Thoracic aorta (tissue), 2 donors: Measurements from ENCODE around the gene VTN. TPM values are rescaled to one million over a fixed set of nuclear protein-coding genes. Genes with fewer than 3 reads are reported as not detected.

ENCODE experiments used
- ATAC-seq: fragments of 150-250 bp; one replicate; pipeline ENCODE4 v1.8.0; 2017; ENCODE audit warnings: low read depth; ENCODE audit not compliant: insufficient number of reproducible peaks, low FRiP score
- DNase-seq: peaks from one replicate; pipeline ENCODE4 v3.0.0-alpha.2; 2020; ENCODE audit warnings: low spot score
- H3K27ac ChIP-seq, 2 donors: fragments of 200-600 bp; sonication (generic); 1 replicate in 1 of 2; 2 replicates in 1 of 2; pipeline ENCODE4 v1.5.1; 2016; ENCODE audit warnings: mild to moderate bottlenecking in 2 of 2, moderate library complexity in 2 of 2
- H3K27me3 ChIP-seq: fragments of 200-600 bp; sonication (generic); replicated peaks from 2 replicates; pipeline ENCODE4 v1.6.0; 2016; ENCODE audit warnings: mild to moderate bottlenecking; ENCODE audit not compliant: insufficient read depth
- H3K36me3 ChIP-seq: fragments of 200-600 bp; sonication (generic); one replicate; pipeline ENCODE4 v1.5.1; 2016
- H3K4me1 ChIP-seq, 2 donors: fragments of 200-600 bp; sonication (generic); 1 replicate in 1 of 2; 2 replicates in 1 of 2; pipeline versions ENCODE4 v1.5.1 to v1.6.0; 2016; ENCODE audit warnings: low read depth in 2 of 2, mild to moderate bottlenecking in 1 of 2; ENCODE audit not compliant: control insufficient read depth in 1 of 2
- H3K4me3 ChIP-seq: fragments of 200-600 bp; sonication (generic); 2 replicates; pipeline ENCODE4 v1.5.1; 2016; ENCODE audit warnings: mild to moderate bottlenecking
- H3K9me3 ChIP-seq: fragments of 200-600 bp; sonication (generic); 2 replicates; pipeline ENCODE4 v1.5.1; 2016
- CTCF ChIP-seq: fragments of 200-600 bp; sonication (generic); IDR thresholded peaks from one replicate; pipeline ENCODE4 v1.5.1; 2019; ENCODE audit warnings: antibody characterized with exemption
- total RNA-seq, 2 donors: library from RNA; depleted of rRNA; stranded (reverse); fragments of >200 nt; gene quantifications; one replicate each; pipeline versions ENCODE4 v1.1.0 to v1.2.3, GENCODE V29; 2016

VTN gene
- total RNA-seq, 2 donors from 2014 or later = 1.1 to 3.1 TPM

DNA sequence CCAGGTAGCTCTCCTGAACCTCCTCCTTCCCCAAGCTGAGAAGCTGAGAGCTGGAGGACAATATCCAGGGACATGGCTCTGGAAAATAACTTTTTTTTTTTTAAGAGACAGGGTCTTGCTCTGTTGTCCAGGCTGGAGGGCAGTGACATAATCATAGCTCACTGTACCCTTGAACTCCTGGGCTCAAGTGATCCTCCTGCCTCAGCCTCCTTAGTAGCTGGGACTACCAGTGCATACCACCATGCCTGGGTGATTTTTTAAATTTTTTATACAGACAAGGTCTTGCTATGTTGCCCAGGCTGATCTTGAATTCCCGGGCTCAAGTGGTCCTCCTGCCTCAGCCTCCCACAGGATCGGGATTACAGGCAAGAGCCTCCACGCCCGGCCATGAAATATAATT, 29.7 kb upstream of the VTN start:
- Histone ChIP-seq H3K36me3 (peaks cover 19% of the 10 kb centered on the region), H3K27me3 (no peaks in the 10 kb centered on the region), H3K27ac (no peak overlapping the region), H3K4me1 (peaks cover 3 to 11% of the 10 kb centered on the region in 2 donors), H3K9me3 (no peaks in the 10 kb centered on the region), H3K4me3 (no peak overlapping the region)
- ATAC-seq = no peak
- TF ChIP-seq CTCF = no peak
- no peak for DNase-seq

DNA sequence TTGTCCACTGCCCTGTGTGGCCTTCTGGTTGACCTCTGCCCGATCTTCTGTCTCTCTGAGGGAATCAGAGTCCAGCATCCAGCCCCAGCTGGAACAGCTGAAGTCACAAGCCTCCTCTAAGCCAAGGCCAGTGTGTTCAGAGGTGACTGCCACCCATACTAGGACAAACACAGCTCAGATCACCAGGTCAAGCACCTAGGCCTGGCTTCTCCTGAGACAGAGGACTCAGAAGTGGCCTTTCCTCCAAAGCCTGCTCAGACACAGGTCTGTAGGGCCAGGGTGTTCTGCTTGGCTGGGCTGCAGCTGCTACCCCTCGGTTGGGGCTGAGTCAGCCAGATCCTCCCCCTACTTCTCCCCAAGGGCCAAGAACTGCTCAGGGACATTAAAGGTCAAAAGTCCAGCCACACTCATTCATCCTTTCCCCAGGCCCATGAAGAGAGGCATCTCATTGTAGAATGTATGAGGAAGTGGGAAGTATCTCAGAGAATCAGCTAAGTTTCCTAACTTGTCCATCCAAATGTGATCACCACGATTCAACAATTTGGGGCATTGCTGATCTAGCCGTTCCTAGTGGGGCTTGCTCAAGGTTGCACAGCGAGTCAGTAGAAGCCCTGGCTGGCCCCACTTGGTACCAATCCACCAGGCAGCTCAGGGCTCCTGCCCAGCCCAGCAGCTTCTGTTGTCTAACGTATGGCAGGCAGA, 28.3 kb upstream of the VTN start:
- no peak for DNase-seq
- no peak for ATAC-seq
- no peak overlapping the region for H3K27ac ChIP-seq
- H3K27me3 ChIP-seq = no peaks in the 10 kb centered on the region
- H3K9me3 ChIP-seq = no peaks in the 10 kb centered on the region
- TF ChIP-seq CTCF = no peak
- H3K4me1 ChIP-seq = no peaks in the 10 kb centered on the region
- peaks cover 26% of the 10 kb centered on the region for H3K36me3 ChIP-seq
- no peak overlapping the region for H3K4me3 ChIP-seq

DNA sequence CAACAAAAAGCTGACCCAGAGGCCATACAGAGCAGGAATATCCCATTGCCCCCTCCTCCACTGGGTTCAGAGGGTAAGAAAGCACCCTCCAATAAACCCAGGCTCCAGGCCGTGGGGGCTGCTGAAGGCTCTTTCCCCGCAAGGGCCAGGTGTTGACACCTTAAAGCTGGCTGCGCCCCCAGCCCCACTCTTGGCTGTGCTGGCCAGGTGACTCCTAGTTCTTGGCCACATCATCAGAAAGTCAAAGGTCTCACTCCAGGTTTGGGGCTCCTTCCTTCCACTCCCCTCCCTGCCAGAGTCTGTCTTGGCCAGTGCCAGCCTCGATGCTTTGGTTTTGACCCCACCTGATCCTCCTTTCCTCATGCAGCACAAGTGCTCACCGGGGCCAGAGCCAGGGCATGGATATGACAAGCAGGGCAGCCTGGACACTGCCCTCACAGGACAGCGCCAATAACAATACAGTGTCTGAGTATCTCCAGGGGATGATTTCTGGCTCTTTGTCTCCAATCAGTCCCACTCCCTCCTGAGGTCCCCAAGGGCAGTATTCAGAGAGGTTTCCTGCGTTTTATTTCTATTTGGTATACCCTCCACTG, 27.7 kb upstream of the VTN start:
- no peak overlapping the region for H3K27ac ChIP-seq
- peaks cover 29% of the 10 kb centered on the region for H3K36me3 ChIP-seq
- ATAC-seq = no peak
- no peak overlapping the region for H3K4me3 ChIP-seq
- H3K4me1 ChIP-seq = no peaks in the 10 kb centered on the region
- no peaks in the 10 kb centered on the region for H3K9me3 ChIP-seq
- no peaks in the 10 kb centered on the region for H3K27me3 ChIP-seq
- no peak for DNase-seq
- no peak for TF ChIP-seq CTCF

DNA sequence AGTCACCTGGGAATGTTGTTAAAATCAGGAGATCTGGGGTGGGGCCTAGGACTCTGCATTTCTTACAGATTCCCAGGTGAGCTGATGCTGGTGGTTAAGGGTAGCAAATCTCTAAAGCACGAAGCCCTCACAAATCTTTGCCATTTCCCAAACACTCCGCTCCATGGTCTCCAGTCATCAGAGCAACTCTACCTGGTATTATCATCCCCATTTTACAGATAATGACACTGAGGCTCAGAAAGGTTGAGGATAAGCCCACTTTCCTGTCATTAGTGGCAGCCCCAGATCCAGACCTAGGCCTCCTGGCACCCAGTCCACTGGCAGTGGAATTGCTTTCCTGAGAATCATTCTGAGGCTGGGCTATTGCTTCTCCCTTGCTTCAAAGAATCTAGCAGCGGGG, 27.2 kb upstream of the VTN start:
- no peak overlapping the region for H3K27ac ChIP-seq
- ATAC-seq (no peak), DNase-seq (no peak)
- H3K4me3 ChIP-seq = no peak overlapping the region
- H3K9me3 ChIP-seq = no peaks in the 10 kb centered on the region
- H3K36me3 ChIP-seq = peaks cover 34% of the 10 kb centered on the region
- no peak for TF ChIP-seq CTCF
- no peaks in the 10 kb centered on the region for H3K27me3 ChIP-seq
- no peaks in the 10 kb centered on the region for H3K4me1 ChIP-seq

GRCh38 chr17:28396635-28397239, 26.6 kb upstream of the VTN start:
- no peak overlapping the region for H3K27ac ChIP-seq
- no peaks in the 10 kb centered on the region for H3K4me1 ChIP-seq
- ATAC-seq (no peak), DNase-seq (no peak)
- peaks cover 30% of the 10 kb centered on the region for H3K36me3 ChIP-seq
- H3K4me3 ChIP-seq = no peak overlapping the region
- H3K9me3 ChIP-seq = no peaks in the 10 kb centered on the region
- TF ChIP-seq CTCF = no peak
- H3K27me3 ChIP-seq = no peaks in the 10 kb centered on the region
